Measurements from ENCODE around the gene MEGF6.

The MEGF6 gene

DNA sequence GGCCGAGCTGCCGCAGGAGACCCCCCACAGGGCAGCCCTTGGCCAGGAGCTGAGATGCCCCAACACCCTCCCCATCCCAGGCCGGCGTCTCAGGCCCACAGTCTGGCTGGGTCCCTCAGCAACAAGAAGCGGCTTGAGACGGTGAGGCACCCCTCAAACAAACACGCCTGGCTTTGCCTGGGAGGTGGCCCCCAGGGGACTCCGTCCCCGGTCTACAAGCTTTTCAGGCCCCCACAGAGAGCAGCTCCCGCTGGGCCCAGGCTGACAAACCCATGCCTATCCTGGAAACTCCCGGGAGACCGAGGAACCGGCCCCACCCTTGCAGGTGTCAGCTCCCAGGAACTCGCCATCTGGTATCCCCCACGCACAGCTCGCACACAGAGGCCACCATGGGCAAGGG, 89.9 kb downstream of the MEGF6 start:
- no peak for DNase-seq (ENCODE audit: low read depth)

DNA sequence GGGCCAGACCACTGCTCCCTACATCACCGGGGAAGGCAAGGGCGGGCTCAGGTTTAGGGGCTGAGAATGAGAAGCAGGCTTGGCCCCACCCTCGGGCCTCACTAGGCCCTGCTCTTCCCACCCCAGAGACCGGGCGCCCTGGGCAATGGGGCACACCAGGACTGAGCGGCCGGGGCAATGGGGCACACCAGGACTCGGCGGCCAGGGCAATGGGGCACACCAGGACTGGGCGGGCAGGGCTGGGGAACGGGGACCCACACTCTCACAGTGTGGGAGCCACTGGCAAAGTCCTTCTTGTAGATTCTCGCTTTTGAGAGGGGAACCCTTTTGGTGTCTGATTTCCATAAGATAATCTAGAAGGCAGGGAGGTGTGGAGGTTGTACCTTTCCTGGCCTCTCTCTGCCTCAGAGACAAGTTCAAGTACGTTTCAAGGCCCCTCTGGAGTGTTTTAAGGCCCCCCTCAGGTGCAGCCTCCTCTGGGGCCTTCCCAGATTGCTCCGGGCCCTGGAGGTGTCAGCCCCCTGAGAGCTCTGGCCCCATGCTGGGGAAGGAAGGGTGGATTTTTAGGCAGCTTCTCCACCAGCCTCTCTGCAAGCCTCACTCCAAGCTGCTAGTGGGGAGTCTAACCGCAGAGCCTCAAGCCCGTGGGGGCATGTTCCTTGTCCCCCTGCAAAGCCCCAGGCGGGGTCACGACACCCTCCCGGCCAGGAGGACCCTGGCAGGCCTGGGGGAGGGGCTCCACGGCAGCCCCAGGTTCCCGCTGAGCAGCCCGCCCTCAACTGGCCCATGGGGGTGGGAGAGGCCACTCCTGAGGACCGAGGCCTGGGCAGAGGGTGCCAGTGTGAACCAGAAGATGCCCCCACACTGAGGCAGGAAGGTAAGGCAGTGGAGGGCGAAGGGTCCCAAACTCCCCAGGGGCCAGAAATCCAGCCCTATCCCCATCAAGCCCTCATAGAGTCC, 90.6 kb downstream of the MEGF6 start:
- no peak for DNase-seq (ENCODE audit: low read depth)

DNA sequence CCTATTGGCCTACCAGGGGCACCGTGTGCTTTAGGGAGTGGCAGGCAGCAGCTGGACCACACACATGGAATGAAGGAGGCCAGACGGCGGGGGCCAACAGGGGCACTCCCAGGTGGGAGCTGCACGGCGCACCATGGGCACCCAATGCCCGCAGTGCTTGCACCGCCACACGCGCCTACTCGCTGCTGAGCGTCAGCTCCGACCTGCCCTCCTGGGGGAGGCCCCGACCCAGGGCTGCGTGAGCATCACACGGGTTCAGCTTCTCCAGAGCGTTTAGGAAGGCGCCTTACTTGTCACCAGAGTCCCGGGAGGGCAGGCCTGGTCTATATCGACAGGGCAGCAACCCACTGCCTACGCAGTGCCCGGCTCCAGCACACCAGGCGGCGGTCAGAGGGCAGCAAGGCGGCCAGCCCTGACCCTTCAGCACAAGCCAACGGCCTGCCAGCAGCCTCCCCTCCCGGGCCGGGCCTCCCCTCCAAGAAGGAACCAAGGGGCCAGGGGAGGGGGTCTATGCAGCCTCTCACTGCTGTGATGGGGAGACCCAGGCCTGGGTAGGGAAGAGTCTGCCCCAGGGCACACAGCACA, 91.9 kb downstream of the MEGF6 start:
- no peak for DNase-seq (ENCODE audit: low read depth)

DNA sequence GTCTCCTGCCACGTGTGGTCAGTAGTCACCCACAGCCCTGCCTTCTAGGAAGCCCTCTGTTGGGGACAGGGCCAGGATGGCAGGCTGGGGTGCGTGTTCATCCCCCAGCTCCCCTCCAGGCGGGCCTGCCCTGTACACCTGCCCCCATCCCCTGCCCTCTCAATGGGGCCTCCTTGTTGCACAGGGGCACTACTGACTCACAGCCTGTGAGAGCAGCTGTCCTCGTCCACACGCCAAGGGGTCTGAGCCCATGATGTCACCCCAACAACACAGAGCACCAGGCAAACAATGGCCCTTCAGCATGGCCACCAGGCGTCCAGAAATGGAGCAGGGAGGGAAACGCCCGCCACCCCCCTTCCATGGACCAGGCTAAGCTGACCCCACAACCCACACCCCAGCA, 92.6 kb downstream of the MEGF6 start:
- DNase-seq (ENCODE audit: low read depth) = no peak

DNA sequence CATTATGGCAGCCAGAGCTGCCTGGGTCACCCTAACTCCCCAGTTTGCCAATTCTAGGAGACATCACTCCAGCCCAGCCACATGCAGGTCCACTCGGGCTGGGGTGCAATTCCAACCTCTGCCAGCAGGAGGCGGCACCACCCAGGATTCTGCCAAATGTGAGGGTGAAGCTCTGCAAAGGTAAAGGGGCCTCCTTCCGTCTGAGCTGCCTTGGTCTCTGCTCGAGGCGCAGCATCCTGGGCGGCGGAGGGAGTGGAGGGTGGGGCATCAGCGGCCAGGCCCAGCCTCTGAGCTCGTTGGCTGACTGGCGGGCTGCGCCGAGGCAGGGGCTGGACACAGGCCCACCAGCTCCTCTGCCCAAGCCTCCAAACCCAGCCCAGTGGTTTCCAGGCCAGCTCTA, 93.1 kb downstream of the MEGF6 start:
- no peak for DNase-seq (ENCODE audit: low read depth)

DNA sequence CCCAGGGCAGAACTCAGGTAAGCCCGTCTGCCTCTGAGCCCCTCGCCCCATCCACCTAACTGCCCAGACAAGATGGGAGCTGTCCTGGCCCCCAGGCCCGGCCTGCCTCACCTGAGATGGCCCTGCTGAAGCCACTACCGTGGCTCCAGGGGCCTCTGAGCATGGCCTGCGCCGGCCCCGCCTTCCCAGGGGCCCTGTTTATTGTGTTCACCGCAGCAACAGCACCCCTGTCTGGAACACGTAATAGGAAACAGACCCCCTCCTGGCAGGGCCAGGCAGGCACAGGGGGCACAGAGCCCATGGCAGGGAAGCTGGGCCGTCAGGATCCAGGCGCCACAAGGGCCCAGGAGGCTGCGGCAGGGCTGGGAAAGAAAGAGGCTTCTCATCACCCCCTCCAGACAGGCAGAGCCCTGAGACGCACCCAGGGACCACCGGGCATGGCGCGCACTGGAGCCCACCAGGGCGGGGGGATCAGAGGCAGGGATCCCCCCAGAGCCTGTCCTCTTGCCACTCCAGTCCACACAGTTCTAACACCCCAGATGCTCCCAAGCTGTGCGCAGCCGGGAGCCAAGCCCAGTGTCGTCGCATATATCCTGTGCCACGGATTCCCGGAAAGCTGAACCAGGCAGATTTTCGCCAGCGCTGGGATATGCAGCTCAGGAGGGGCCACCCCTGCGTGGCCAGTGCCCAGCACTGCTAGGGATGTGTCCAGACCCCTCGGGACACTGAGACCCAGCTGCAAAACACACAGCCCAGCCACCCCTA, 94.2 kb downstream of the MEGF6 start:
- no peak for DNase-seq (ENCODE audit: low read depth)

DNA sequence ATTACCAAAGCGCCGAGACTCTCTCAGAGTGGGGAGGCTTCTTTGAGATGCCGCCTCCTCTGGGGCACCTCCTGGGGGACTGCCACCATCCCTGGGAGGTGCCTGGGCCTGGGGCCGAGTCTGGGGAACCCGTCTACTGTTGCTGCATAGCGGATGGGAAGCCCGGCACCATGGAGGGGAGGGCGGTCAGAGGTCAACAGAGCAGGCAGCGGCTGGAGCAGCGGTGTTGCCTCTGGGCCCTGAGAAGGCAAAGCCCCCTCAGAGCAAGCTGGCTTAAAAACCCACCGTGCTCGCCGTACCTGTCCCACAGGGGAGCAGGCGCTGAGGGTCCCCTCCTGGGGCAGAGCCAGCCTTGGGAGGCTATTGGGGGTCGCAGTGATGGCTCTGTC, 94.8 kb downstream of the MEGF6 start:
- DNase-seq (ENCODE audit: low read depth) = no peak

DNA sequence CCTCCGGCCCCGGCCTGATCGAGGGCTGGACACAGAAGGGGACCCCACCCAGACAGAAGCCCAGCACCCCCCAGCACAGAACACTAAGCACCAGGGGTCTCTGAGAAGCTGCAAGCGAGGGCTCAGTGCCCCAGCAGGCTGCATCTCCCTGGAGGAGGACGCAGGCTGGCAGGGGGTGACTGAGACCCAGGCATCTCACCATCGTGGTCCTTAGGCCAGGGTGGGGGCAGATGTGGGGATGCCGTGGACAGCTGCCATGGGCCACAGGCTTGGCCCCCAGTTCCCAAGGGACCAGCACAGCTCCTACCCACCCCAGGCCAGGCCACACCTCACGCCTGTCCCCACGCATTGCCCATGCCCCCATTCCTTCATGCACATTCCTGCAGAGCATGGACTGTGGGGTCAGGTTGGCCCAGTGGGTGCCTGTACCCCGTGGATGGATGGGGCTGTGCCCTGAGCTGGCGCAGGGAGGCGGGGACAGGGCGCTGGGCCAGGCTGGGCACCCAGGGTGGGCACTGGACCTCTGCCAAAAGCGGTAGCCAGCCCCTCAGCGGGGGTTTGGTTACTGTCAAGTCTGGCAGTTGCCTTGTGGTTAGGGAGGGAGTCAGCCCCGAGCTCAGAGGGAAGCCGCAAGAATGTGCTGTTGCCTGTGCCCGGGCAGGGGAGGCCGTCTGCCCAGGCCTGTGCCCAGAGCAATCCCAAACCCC, 95.4 kb downstream of the MEGF6 start:
- peak; percentile 68 for DNase-seq (ENCODE audit: low read depth)

DNA sequence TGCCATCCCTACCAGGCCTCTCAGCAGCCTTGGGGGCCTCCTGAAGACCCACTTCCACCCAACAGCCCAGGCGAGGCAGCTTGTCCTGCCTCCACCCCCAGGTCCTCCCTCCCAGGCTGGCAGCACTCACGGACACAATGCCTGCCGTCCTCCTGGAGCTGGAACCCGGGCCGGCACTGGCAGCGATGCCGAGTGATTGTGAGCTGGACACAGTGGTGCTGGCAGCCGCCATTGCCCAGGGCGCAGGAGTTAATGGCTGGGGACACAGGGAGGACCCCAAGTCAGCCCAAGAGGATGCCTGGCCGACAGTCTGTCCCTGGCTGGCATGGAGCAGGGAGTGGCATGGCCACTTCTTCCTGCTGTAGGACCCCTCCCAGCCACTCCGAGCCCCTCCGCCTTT, 96.0 kb downstream of the MEGF6 start:
- DNase-seq (ENCODE audit: low read depth) = no peak

DNA sequence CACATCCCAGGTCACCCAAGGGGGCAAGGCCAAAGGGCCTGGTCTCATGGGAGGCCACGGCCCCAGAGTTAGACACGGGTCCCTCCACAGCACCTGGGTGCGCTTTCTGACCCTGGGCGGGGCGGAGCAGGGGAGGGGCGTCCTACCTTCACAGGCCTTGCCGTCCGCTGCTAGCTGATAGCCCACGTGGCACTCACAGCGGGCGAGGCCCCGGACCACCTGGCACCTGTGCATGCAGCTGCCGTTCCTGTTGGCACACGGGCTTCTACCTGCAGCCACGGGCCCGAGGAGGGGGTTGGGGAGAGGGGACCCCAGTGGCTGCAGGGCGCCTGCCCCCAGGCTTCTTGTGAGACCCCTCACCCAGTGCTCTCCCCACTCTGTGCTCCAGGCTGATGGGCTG, 96.9 kb downstream of the MEGF6 start:
- DNase-seq (ENCODE audit: low read depth) = no peak

DNA sequence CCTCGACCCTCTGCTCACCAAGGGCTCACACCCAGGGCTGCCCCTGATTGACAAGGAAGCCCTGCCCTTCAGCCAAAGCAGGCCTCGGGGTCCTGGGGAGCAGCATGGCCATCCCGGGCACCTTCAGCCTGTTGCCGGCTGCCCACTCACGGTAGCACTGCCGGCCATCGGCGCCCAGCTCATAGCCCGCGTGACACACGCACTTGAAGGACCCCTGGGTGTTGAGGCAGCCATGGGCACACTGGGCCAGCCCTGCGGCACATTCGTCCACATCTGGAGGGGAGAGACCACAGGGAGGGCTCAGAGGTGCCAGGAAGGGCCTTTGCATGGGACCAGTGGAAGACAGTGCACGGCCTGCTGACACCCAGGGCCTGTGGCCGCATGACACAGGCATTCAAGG, 99.5 kb downstream of the MEGF6 start:
- DNase-seq (ENCODE audit: low read depth) = no peak

DNA sequence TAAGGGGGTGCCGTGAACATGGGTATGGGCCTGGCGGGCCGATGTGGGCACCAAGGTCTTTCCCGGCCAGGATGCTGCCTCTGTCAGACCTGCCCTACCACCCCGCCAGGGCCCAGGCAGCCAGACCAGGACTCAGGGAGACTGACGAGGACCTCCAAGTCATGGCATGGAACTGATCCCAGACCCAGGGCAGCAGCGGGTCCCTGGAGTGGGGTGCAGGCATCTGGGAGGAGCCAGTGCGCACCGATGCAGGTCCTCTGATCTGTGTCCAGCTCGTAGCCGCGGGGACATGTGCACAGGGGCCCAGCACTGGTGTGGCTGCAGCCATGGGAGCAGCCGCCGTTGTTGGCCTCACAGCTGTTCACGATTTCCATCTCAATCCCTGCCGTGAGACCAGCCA, 100.0 kb downstream of the MEGF6 start:
- DNase-seq (ENCODE audit: low read depth) = no peak

DNA sequence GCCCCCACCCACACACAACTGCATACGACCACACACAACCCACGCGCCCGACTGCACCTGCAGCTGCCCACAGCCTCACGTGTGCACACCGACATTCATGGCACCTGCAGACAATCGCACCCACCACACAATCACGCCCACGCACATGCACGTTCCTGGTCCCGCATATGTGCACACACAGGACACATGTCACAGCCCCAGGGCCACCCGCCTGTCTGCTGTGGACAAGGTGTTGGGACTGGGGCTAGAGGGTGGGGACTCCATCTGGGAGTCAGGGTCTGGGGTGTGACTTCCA, 100.4 kb downstream of the MEGF6 start:
- no peak for DNase-seq (ENCODE audit: low read depth)

DNA sequence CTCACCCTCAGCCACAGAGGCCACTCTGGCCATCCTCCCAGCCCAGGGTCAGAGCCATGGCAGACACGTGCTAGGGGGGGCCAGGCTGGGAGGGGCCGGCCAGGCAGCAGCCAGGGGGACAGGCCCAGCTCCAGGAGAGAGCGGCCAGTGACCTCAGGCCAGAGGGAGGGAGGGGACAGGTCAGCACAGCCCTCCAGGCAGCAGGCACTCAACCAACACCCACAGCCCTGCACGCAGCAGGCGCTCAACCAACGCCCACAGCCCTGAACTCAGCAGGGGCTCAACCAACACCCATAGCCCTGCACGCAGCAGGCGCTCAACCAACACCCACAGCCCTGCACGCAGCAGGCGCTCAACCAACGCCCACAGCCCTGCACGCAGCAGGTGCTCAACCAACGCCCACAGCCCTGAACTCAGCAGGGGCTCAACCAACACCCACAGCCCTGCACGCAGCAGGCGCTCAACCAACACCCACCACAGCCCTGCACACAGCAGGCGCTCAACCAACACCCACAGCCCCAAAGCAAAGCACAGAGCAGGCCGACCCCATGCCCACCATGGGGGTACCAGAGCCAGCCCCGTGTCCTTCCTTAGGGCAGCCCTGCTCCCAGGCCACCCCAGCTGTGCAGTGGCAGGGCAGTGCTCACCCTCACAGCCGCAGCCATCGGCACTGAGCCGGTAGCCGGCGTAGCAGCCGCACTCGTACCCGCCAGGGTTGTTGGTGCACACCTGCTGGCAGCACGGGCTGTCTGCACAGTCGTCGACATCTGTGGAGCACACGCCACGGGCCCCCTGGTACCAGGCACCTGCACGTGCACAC, 101.0 kb downstream of the MEGF6 start:
- DNase-seq (ENCODE audit: low read depth) = no peak

DNA sequence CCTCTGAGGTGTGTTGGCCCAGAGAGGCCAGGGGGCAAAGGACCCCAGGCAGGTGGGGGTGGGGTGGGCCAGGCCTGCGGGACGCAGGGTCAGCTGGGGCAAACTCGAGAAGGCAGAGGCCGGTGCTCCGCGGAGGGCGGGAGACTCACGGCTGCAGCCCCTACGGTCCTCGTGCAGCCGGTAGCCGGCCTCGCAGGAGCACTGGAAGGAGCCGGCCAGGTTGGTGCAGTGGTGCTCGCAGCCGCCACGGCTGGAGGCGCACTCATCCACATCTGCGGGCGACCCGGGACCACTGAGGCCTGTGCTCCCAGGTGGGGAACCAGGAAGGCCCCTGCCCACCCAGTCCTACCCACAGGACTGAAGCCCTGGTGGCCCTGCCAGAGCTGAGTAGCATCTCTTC, 101.6 kb downstream of the MEGF6 start:
- DNase-seq (ENCODE audit: low read depth) = no peak

DNA sequence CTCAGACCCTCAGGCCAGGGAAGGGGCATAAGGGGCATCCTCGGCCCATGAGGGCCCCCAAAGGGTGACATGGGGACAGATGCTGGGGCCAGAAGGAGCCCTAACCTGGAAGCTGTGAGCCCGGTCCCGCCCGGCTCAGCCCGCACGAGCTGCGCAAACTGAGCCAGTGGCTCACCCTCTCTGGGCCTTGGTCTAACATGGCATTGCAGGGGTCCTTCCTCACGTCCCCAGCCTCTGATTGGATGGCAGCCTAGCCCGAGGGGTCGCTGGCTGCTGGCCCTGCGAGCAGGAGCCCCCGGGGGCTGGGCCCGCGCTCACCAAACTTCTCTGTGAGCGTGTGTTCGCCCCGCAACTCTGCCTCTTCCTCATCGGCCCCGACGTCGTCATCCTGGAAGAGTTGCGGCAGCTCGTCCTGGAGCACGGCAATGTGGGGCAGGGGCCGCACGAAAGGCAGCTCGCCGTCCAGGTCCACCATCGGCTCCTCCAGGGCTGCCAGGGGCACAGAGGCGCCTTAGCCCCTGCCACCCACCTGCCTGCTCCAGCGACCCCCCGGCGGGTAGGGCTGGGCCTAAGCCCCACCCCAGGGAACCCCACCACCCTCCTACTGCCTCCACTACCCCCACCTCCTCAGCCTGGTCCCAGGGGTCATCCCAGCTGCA, 102.4 kb downstream of the MEGF6 start:
- no peak for DNase-seq (ENCODE audit: low read depth)

DNA sequence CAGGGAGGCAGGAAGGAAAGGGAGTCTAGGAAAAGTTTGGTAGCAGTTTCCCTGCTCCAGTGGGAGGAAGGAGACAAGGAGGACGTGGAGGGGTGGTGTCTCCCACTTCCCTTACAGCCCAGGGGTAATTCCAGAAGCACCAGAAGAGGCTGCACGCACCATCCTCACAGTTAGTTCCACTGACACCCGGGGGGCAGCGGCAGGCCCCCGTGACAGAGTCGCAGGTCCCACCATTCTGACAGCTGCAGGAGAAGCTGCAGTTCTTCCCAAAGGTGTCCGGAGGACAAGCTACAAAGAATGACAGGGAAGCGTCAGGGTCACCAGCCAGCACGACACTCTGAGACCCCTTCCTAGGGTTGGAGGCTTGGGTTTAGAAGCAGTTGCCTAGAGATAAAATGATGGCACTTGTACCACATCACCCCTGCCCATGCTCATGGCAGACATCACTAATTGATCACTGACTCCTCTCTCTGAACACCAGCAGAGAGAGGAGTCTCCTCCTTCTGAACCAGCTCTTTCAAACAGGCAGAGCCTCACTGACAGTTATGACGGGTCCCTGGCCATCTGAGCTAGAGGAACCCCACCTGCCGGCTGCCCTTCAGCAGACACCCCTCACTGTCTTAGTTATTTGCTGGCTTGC, 103.6 kb downstream of the MEGF6 start:
- DNase-seq (ENCODE audit: low read depth) = no peak

DNA sequence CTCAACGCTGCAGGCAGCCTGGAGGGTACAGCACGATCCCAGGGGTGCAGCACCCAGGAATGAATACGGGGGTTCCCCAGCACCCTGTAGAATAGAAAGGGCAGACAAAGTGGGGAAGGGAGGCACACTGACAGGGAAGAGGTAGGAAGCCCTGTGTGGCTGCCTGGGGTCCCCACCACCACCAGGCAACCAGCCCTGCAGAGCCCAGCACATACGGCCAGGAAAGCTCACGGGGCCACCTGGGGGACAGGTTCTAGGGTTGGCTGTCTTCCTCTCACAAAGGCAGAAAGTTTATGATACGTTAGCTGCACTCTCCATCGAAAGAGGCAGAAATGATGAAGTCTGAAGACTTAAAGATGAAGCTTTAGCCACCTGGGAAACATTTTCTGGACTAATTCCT, 104.4 kb downstream of the MEGF6 start:
- no peak for DNase-seq (ENCODE audit: low read depth)

DNA sequence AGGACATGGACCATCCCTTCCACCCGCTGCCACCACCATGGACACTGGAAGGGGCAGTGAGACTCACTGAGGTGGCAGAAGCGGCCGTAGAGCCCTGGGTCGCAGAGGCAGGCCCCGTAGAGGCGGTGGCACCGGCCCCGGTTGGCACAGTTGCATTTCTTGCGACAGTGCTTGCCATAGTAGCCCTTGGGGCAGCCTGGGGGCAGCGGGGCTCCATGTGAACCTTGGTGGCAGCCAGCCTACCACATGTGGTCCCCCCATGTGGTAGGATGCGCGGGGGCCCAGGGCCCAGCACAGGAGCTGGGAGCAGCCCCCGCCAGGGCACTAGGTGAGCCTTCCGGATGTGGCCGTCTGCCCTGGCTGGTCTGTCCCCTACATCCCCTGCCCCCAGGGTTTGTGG, 105.3 kb downstream of the MEGF6 start:
- DNase-seq (ENCODE audit: low read depth) = no peak

DNA sequence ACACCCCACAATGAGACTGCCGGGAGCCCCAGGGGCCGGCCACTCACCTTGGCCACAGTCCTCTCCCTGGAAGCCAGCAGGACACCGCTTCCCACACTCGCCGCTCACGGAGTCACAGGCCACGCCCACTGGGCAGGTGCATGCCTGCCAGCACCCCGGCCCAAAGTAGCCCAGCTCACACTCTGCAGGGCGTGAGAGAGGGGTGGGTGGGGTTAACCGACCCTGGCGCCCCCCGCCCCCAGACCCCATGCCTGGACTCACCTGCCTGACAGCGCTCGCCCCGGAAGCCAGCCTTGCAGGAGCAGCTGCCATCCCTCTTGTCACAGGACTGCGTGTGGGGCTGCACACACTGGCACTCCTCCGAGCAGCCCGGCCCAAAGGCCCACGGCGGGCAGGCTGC, 106.1 kb downstream of the MEGF6 start:
- DNase-seq (ENCODE audit: low read depth) = no peak

DNA sequence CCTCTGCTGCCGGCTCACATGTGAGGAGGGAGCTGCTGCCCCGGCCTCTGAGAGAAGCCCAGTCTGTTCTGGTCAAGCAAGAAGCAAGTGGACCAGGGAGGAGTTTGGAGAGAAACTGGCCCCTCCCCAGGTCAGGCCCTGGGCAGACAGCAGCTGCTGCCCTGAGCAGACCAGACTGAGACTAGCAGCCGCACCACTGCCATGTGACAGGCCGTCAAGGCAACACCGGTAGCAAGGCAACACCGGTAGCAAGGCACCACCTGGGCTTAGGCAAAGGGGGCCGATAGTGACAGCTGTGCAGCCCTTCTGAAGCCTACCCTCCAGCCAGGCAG, 106.5 kb downstream of the MEGF6 start:
- no peak for DNase-seq (ENCODE audit: low read depth)

Measured in fibroblast of gingiva (primary cell).